NCI-H1048 (cell line): ENCODE measurements around the gene GPC2.

Experiments used
- DNase-seq: peaks from one replicate; lab custom pipeline; 2025; lab: John Stamatoyannopoulos, UW

Gene GPC2

DNA sequence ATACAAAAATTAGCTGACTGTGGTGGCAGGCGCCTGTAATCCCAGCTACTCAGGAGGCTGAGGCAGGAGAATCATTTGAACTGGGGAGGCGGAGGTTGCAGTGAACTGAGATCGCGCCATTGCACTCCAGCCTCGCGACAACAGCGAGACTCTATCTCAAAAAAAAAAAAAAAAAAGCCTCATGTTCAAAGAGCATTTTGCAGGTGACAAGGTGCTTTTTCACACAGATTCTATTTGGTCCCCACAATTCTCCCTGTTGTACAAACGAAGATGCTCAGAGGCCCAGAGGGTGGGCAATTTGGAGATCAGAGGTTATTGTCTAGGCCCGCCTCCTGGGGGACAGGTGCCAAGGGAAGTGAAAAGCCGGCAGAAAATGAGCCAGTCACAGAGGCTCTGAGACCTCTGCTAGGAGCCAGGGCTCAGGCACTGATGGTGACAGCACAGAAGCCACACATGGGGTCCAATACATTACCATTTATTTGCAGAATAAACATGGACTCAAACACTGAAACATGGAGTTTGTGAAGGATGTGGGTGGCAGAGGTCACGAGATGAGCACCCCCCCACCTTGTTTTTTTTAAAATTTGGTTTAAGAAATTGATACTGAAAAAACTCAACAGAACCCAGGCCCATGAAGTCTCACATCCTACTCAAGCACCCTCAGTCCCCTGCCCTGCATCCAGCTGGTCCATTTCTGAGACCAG is 7.9 kb downstream of the GPC2 start:
- DNase-seq = no peak

DNA sequence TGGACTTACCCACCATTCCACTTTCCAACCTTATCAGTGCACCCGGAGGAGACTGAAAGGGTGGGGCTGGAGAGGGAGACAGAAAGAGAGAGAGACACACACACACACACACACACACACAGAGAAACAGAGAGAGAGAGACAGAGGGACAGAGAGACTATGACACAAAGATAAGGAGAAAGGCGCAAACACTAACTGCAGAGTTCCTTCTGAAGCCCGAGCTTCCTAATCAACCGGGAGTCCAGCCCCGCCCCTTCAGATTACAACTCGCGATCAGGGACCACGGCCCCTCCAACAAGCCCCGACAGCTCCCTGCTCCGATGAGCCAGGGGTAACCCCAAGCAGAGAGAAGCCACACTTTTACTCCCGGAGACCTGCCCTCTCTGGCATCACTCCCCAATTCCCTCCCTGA is 9.3 kb downstream of the GPC2 start:
- no peak for DNase-seq

DNA sequence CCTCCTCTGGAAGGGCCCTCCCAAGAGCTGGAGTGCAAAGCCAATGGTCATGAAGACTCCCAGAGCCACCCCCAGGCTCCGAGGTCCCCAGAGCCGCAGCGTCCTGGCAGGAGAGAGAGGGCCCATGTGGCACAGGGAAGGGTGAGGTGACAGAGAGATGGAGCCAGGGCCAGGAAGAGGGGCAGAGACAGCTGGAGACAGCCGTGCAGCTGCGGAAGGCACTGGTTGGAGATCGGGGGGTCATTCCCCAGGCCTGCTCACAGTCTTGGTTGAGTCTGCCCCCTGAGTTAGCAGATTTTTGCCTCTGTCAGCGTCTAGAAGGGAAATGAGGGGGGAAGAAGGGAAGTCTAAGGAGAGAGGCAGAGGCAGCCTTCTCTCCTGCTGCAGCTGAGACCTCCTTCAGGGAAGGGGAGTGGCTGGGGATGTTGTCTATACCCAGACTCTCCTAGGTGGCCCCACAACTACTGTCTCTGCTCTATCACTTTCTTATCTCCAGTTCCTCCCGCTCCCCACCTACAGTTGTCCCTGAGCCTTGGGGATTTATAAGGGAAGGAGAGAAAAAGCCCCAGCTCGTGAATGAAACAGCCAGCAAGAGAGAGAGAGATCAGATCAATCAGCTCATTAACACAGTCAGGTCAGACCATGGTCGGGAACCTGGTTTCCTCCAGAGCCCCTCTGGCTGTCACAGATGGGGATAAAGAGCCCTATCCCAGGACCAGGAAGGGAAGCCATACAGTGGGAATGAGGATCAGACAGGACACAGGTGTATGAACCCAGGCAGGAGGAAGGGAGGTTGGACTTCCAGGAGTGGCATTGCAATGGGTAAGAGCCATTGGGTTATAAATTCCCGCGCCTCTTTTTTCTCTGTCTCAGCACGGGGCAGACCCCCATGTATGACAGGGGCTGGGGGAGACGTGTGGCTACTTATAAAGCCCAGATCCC is 9.9 kb downstream of the GPC2 start:
- no peak for DNase-seq

DNA sequence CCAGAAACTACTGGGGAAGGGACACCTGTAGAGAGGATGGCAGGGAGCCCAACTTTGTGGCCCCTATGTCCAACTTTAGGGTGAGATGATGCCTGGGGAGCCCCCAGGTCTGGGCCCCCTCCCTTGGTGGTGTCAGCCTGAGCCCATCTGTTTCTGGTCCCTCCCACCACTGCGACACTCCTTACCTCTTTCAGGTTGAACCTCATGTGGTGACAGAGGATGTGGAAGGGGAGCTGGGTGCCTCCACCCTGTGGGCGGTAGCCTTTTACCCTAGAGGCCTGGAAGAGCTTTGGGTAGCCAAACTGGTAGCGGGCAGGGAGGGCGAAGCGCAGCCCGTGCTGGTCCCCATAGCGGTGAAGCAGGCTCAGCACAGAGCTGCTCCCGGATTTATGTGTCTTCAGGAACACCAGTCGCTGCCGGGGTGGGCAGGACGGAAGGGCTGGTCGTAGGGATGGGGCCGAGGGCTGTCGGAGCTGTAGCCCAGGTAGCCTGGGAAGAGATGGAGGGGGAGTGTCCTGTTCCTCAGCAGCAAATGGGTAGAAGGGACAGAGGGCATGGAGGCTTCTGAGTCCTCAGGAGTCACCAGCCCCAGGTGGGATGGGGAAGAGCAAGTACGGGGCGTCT is 10.8 kb downstream of the GPC2 start:
- no peak for DNase-seq

DNA sequence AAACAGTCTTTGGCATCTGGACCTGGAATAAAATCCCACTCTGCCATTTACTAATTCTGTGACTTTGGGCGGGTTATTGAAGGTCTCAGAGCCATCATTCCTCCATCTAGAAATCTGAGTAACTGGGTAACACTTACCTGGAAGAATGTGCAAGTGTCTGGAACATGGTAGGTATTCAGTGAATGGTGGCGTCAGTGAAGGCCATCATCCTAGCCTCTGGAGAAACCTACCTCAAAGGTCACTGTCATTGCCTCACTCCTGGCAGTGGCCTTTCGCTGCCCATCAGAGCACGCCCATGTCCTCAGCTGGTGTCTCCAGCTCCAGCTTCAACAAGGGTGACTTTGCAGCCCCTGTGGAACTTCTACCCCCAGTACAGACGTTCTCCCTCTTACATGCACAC is 13.3 kb downstream of the GPC2 start:
- no peak for DNase-seq

DNA sequence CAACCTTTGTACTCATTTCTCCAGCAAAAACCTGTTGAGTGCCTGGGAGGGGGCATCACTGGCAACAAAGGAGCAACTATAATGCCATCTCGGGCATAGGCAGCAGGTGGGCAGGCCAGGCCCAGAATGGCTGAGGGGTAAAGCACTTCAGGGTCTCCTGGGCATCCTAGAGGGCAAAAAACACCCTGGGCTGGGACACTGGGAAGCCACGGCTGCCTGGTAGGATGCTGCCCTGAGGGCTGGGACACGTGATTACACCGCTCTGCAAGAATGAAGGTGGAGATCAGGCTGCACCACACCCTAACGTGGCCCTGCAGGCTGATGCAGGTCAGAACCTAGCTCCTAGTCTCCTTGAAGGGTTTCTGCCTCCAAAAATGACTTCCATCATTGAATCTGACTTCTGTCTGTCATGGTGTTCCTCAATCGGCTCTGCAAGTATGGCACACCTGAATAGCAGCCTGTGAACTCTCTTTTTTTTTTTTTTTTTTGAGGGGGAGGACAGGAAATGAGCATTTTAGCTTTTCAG is 14.1 kb downstream of the GPC2 start:
- DNase-seq = no peak

DNA sequence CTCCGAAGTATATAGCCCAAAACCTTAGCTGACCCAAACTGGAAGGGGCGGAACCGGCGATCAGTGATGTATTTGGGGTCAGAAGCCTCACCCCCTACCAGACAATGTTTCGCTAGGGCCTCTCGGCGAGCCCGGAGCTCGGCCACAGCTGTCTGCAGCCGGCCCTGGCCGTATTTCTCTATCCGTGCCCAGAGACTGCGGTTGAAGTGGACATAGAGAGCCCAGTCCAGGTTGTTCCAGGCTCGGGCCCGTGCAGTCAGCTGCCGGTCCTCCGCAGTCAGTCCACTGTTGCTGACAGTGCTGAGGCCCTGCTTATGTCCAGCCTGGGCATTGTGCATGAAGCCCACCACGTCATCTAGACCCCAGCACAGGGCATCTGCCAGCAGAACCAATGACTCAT is 17.1 kb downstream of the GPC2 start:
- DNase-seq = no peak

DNA sequence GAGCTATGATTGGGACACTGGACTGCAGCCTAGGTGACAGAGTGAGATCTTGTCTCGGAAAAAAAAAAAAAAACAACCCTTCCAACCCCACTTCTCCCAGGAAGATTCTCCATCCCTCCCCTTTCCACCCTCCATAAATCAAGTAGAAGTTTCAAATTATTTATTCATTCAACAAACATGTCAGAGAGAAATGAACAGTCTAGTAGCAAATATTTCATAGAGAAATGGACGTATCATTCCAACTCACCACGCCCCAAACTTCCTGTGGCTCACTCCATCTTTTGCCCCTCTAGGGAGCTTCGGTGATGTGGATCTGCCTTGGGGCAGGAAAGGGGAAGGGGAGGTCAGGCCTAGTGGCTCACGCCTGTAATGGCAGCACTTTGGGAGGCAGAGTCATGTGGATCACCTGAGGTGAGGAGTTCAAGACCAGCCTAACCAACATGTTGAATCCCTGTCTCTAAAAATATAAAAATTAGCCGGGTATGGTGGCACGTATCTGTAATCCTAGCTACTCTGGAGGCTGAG is 18.0 kb downstream of the GPC2 start:
- DNase-seq = no peak

DNA sequence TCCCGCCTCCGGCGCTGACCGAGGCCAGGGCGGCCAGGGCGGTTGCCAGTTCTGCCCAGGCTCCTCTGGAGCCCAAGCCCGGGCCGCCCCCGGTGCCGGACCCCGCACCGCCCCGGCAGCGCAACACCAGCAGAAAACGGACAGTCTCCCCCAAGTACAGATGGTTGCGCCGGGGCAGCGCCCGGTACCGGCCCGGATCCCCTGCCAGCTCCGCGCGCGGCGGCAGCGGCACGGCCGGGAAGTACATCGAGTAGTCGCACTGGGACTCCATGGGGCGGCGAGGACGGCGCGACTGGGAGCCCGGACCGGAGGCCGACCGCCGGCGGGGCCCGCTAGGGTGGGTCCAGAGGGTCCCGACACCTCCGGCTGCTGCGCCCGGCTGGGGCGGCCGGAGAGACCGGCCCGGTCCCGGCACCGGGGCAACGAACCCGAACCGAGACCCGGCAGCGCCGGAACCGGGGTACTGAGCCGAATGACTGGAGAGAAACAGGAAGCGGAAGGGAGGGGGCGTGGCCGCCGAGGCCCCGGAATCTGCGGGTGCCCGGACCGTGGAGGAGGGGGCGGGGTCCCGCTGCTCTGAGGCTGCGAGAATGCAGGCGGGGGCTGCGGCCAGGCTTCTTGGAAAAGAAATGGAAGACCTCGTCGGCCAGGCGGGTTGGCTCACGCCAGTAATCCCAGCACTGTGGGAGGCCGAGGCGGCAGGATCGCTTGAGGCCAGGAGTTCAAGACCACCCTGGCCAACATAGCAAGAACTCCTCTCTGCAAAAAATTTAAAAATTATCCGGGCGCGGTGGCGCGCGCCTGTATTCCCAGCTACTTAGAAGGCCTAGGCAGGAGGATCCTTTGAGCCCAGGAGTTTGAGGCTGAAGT is 18.7 kb downstream of the GPC2 start, which contains the start of gene TRAPPC14:
TSS of gene TRAPPC14 (minus strand) at position 495 of the 870 bp plus-strand sequence. CDS start at position 271, 224 bp downstream.
- peak; percentile 31 for DNase-seq

DNA sequence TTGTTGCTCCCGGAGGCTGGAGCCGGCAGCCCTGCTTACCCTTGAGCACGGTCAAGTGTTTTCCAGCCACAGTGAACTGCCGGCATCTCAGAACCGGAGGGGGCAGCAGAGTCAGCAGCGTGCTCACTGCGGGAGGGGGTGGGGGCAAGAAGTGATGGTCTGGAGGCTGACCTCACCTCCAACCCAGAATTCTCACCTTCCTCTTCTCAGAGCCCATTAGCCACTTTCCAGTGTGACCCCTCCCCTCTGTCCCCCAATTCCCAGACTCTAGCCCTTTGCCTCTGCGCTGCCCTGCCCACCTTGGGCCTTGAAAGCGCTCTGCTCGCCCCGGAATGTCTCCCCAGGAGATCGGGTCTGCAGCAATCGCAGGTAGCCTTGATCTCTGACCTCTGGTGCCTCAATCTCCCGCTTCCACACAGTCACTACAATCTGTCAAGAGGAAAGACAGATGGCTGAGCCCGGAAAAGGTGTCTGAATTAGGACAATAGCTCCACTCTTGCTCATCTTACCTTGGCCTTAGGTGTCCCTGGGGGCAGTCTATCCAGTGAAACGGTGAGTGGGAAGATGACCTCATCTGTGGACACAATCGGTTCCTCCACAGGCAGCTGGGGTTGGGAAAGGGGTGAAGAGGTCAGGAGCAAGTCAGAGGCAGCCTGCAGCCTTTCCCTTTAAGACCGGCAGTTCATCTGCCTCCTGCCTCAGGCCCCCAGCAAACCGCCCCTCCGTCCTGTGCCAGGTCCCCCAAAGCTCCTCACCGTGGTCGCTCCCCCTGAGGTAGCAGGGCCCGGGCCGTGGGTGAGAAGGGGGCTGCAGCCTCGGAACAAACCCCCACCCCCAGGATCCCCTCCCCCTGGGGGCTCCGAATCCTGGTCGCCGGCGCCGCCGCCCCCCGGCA is 19.6 kb downstream of the GPC2 start:
- no peak for DNase-seq

DNA sequence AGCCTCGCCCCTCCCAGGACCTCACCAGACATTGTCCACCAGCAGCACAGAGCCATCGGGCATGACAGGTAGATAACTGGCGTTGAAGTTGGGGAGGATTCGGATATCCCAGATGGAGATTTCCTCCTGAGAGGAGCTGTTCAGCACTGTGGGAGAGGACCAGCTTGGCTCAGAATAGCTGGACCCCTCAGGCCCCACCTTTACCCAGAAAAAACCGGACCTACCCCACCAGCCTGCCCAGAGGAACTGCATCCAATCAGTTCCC is 20.2 kb downstream of the GPC2 start:
- DNase-seq = no peak

DNA sequence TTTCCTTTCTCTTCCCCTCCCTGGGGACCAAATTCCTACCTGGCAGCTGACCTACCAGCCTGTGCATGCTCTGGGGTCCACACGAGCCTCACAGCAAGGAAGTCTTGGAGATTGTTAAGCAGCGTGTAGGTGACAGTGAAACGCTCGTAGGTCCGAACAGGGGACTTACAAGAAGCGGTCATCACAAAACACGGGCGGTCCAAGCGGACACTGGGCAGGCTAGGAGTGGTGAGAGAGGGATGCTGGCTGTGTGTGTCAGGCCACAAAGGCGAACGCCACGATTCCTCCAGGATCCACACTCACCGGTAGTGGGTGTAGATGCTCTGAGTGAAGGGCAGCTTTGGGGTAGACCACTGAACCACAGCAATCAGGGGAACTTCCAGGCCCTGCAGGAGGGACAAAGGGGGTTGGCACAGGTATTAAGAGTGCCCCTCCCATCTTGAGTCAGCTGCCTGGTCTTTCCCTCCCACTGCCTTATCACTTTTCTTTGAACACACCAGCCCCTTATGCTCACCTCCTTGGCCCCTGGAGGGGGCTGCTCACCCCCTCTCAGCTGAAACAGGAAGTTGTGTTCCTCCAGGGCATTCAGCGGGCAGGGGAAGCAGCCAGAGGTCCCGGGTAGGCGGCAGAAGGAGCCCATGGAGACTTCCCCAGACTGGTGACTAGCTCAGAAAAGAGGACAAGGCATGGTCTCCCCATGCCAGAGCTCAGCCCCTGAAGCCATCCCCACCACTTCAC is 20.7 kb downstream of the GPC2 start:
- DNase-seq = no peak

DNA sequence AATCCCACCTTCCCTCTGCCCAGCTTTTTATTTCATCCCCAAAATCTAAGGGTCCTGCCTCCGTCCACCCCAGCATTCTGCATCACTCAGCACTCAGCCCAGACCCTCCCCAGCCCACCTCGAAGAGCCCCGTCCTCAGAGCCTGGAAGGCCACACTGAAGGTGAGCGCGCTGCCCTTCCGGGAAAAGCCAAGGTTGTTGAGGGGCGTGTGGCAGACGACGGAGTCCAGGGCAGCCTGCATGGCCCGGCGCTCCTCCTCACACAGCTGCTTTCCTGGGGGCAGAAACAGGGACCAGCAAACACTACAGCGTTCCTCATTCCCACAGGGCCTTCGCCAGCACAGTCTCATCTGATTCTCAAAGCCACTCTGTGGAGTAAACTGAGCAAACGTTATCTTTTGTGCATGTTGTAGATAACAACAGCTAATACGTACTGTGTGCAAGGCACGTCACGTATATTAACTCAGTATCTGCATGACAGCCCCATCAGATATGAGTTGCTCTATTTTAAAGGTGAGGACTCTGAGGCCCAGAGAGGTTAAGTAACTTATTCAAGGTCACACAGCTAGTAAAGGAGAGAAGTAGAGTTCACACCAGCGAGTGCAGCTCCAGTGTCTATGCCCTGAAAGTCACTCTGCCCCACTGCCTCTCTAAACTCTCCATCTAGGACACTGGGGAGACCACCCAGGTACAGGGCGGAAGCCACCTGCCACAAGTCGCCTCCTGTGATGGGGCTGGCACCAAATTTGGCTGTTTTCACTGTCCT is 21.4 kb downstream of the GPC2 start:
- no peak for DNase-seq

DNA sequence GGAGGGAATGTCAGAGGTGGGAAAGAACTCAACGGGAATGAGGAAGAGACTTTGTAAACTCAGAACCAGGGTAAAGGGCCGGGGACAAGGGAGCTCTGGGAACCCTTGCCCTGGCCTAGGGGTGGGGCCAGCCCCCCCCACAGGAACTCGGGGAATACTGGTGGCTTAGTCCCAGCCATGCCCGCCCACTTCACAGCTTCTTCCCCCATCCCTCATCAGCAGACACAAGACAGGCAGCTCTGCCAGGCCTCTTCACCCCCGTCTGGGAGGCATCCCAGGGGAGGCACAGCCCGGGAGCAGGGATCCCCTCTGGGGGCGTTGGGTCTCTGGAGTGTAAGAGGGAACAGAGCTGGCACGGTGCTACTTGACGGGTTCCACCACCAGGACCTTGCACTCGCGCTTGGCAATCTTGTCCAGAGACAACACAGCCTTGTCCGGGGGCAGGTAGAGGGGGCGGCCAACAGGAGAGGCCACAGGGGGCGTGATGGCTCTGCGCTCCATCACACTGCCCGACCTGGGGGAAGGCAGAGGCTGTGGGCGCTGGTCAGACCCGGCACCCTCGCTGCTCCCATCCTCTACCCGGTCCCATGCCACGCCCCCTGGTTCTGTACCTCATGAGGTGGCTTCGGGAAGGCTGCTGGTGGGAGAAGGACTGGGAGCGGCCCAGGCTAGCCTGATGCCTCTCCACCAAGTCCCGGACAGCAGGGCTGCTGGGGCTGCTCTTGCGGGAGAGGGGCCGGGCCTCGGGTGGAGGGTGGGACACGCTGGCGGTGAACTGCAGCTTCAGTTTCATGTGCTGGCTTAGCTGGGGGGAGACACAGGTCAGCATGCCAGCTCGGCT is 22.3 kb downstream of the GPC2 start:
- no peak for DNase-seq

DNA sequence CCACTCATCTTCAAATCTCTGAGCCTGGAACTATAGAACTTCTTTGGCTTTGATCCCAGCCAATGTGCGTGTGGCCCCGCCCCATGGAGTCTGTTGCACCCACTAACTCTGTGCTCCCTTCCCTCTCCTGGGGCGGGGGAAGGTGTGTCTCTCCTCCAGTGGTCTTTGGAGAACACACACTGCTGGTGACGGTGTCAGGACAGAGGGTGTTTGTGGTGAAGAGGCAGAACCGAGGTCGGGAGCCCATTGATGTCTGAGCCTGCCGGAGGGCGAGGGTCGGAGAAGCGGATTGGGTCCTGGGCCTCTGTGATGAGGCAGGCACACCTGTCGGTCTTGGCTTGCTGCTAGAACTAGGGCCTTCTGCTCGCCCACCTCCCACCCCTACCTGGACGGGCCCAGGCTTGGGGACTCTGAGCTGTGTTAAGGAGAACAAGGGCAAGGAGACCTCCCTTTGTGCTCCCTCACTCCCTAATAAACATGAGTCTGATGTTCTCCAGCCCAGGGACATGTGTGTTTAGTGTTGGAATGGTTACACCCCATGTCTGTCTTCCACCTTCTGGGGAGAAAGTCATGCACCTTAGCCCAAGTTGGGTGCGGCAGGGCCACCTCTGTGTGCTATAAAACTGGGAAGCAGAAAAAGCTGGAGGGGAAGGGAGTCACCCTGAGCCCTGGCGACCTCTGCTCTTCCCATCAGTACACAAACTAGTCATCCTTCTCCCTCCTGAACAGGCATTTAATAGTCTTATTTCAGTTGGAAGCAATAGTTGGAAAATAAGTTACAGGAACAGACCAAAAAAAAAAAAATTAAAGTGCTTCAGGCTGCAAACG is 23.3 kb downstream of the GPC2 start:
- DNase-seq = no peak

DNA sequence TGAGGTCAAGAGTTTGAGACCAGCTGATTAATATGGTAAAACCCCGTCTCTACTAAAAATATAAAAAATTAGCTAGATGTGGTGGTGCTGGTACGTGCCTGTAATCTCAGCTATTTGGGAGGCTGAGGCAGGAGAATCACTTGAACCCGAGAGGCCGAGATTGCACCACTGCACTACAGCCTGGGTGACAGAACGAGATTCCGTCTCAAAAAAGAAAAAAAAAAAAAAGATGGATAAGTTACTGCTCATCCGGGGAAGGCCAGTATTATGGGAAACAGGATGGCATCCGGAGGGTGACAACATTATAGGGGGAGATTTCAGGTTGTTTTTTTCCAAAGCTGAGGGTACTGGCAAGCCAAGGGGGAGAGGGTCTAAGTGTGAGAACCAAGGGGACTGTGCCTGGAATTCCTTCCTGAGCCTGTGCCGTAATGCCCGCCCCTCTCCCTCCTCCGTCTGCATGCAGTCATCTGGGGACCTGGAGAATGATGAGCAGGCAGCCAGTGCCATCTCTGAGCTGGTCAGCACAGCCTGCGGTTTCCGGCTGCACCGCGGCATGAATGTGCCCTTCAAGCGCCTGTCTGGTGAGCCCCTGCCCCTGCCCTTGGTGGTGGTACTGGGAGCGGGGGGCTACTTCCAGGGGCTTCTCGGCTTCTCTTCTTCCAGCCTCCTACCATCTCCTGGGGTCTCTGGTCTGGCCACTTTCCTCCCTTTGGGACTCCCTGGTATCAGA is 24.1 kb downstream of the GPC2 start:
- no peak for DNase-seq
